Mononuclear cell (primary cell): Measurements from ENCODE around the gene OR52N4. TPM values are rescaled to one million over a fixed set of nuclear protein-coding genes. Genes with fewer than 3 reads are reported as not detected.

Experiments
- H3K27me3 ChIP-seq: 2 replicates; pipeline ENCODE4 v1.6.0; 2011; ENCODE audit warnings: low read length, control low read depth; ENCODE audit not compliant: insufficient read depth
- H3K4me1 ChIP-seq: 2 replicates; pipeline ENCODE4 v1.5.1; 2011; ENCODE audit warnings: mild to moderate bottlenecking, low read length, control low read depth; ENCODE audit not compliant: insufficient read depth
- H3K4me3 ChIP-seq: 2 replicates; pipeline ENCODE4 v1.5.1; 2011; ENCODE audit warnings: mild to moderate bottlenecking, low read length, moderate library complexity
- H3K9me3 ChIP-seq: 2 replicates; pipeline ENCODE4 v1.5.1; 2011; ENCODE audit warnings: low read depth, mild to moderate bottlenecking, control low read depth, low read length
- total RNA-seq: library from RNA; depleted of rRNA; stranded (reverse); fragments of >200 nt; gene quantifications from one replicate; pipeline ENCODE4 v1.2.3, GENCODE V29; 2012

Gene OR52N4
- total RNA-seq, 1 donor = 1.0 TPM

DNA sequence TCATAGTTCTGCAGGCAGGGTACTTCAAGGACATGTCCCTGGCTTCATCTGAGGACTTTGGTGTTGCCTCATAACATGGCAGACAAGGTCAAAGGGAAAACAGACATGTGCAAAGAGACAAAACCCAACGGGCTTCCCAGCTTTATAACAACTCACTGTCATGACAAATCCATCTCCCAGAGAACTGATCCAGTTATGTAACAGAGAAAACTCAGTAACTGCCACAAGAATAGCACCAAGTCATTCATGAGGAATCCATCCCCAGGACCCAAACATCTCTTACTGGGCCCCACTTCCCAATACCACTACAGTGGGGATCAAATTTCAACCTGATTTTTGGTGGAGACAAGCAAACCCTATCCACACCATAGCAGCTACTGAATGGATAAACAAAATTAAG, 13.0 kb downstream of the OR52N4 start:
- H3K9me3 ChIP-seq = no peaks in the 10 kb centered on the region
- no peaks in the 10 kb centered on the region for H3K27me3 ChIP-seq
- H3K4me3 ChIP-seq = no peak overlapping the region
- no peaks in the 10 kb centered on the region for H3K4me1 ChIP-seq

DNA sequence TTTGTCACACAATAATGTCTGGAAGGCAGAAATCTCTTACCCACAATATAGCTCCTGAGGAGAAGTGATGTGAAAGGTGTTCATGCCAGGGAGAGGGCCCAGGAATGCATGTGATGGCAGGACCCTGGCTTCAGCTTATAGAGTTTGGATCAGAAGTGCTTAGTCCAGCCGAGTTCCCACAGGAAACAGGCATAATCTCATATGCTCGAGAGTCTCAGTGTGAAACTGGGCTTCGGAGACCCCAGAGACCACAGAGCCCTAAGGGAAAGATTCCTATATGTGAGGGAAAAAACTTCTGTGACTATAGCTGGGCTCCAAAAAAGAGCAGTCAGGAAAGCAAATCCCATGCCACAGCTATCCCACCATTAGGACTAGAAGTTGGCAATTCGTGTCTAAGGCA, 29.2 kb downstream of the OR52N4 start, which contains the start of gene OR52N5:
TSS of gene OR52N5 (minus strand) at position 101 of the 400 bp plus-strand sequence. CDS start 4,721 bp downstream, outside the sequence.
- H3K9me3 ChIP-seq = no peaks in the 10 kb centered on the region

DNA sequence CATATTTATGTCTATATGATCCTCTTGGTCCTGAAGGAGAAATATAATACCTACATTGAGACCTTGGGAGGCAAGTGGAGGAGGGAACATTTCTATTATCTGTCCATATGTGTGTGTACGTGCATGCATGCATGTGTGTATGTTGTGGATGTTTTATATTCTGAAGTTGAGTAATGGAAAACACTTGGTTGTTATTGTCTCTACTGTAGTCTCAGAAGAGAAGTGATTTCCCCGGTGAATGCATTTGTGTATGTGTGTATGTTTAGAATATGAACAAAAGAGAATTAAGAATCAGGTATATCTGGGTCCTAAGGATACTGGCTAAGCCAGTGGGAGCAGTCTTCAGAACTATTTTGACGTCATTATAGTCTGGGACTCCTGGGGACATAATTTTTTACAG, 37.1 kb downstream of the OR52N4 start, which contains the start of gene OR52N1:
TSS of gene OR52N1 (minus strand) at position 101 of the 400 bp plus-strand sequence. CDS start 2,449 bp downstream, outside the sequence.
- no peaks in the 10 kb centered on the region for H3K4me1 ChIP-seq
- H3K27me3 ChIP-seq = no peaks in the 10 kb centered on the region
- H3K9me3 ChIP-seq = no peaks in the 10 kb centered on the region
- no peak within 1 kb of the TSS for H3K4me3 ChIP-seq

More for the DNA sequence above, 29.2 kb downstream of the OR52N4 start, which contains the start of gene OR52N5:
- H3K4me1 ChIP-seq = no peaks in the 10 kb centered on the region
- H3K27me3 ChIP-seq = no peaks in the 10 kb centered on the region
- no peak within 1 kb of the TSS for H3K4me3 ChIP-seq

DNA sequence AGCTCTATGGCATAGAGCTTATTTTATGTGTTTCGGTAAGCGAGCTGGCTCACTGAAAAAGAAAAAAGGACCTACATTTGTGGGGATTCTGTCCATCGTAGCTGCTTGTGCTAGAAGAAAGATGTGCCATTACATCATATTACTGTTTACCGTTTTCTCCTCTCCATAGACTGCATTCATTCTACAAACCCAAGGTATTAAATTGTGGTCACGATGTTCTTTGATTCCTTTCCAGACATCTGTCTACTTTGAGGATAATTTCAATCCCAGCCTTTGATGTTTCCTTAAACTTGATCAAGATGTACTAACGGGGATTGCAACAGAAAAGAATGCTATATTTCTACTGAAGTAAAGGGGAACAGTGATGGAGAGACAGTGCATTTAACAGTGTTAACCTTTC, 42.5 kb downstream of the OR52N4 start:
- no peak overlapping the region for H3K4me3 ChIP-seq
- no peaks in the 10 kb centered on the region for H3K9me3 ChIP-seq
- no peaks in the 10 kb centered on the region for H3K4me1 ChIP-seq
- peaks cover 4% of the 10 kb centered on the region for H3K27me3 ChIP-seq

DNA sequence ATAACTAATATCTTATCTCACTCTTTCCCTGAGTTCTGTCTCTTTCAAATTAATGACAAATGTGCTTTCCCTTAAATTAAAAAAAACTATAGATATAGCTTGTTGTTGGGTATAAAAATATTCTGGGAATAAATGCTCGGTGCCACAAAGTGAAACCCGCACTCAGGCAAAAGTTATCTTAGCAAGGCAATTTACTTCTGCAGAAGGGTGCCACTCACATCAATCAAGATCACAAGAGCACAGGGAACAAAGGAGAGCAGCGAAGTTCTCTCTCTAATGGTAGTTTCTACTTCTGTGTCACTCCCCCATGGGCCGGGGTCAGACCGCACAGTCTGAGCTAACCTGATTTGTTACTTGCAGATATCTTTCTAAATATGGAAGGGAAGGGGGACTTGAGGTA, 49.9 kb downstream of the OR52N4 start:
- Histone ChIP-seq H3K4me3 (no peak overlapping the region), H3K4me1 (peaks cover 7% of the 10 kb centered on the region)

More for the DNA sequence above, 49.9 kb downstream of the OR52N4 start:
- no peaks in the 10 kb centered on the region for H3K9me3 ChIP-seq
- peaks cover 3% of the 10 kb centered on the region for H3K27me3 ChIP-seq

Other genes starting within 250 kb of the OR52N4 start
- 0.21 TPM for gene UBQLN3, start 244.3 kb upstream of the OR52N4 start, total RNA-seq
- gene UBQLNL, start 237.5 kb upstream of the OR52N4 start, total RNA-seq = 0.52 TPM
- gene OR52H1, start 205.7 kb upstream of the OR52N4 start, total RNA-seq = 0.63 TPM
- not detected for gene OR52B6, start 173.4 kb upstream of the OR52N4 start, total RNA-seq
- 0.42 TPM for gene TRIM6, start 157.6 kb upstream of the OR52N4 start, total RNA-seq
- 7.2 TPM for gene TRIM34, start 129.2 kb upstream of the OR52N4 start, total RNA-seq
- 6.5 TPM for gene TRIM5, start 69.2 kb upstream of the OR52N4 start, total RNA-seq
- 252 TPM for gene TRIM22, start 64.5 kb upstream of the OR52N4 start, total RNA-seq
- gene OR56B1, start 17.8 kb upstream of the OR52N4 start, total RNA-seq = 0.42 TPM
- gene OR52N5, start 29.1 kb downstream of the OR52N4 start, total RNA-seq = not detected
- not detected for gene OR52N1, start 37.0 kb downstream of the OR52N4 start, total RNA-seq
- gene OR52N2, start 54.7 kb downstream of the OR52N4 start, total RNA-seq = not detected
- not detected for gene OR52E6, start 87.7 kb downstream of the OR52N4 start, total RNA-seq
- not detected for gene OR52E8, start 103.4 kb downstream of the OR52N4 start, total RNA-seq
- gene OR52E4, start 126.4 kb downstream of the OR52N4 start, total RNA-seq = not detected
- gene OR52E5, start 139.0 kb downstream of the OR52N4 start, total RNA-seq = not detected
- under 0.01 TPM for gene OR56A3, start 188.0 kb downstream of the OR52N4 start, total RNA-seq
- not detected for gene OR56A5, start 214.3 kb downstream of the OR52N4 start, total RNA-seq
- not detected for gene OR52L1, start 232.7 kb downstream of the OR52N4 start, total RNA-seq